HG03460 (cell line): ENCODE data around the gene SLC44A1.

Experiments
- ATAC-seq: cut with Tn5 transposase; IDR thresholded peaks from one replicate; pipeline ENCODE4 v1.9.1; 2021; ENCODE audit not compliant: unreplicated experiment

Gene SLC44A1

GRCh38 chr9:105297442-105298075, 53.1 kb downstream of the SLC44A1 start:
- no peak for ATAC-seq

- no peak for ATAC-seq
Observed at GRCh38 chr9:105299190-105299854, 54.9 kb downstream of the SLC44A1 start.

- ATAC-seq = no peak
Observed at GRCh38 chr9:105302728-105303127, 58.3 kb downstream of the SLC44A1 start.

GRCh38 chr9:105305856-105306255, 61.4 kb downstream of the SLC44A1 start:
- ATAC-seq = no peak

GRCh38 chr9:105306351-105307140, 62.1 kb downstream of the SLC44A1 start:
- no peak for ATAC-seq

- no peak for ATAC-seq
Observed at GRCh38 chr9:105307591-105308130, 63.2 kb downstream of the SLC44A1 start.

- ATAC-seq = no peak
Observed at GRCh38 chr9:105308461-105309341, 64.2 kb downstream of the SLC44A1 start.

GRCh38 chr9:105309531-105309931, 65.1 kb downstream of the SLC44A1 start:
- no peak for ATAC-seq

- no peak for ATAC-seq
Observed at GRCh38 chr9:105311306-105311705, 66.9 kb downstream of the SLC44A1 start.

GRCh38 chr9:105313238-105313637, 68.8 kb downstream of the SLC44A1 start:
- no peak for ATAC-seq

- no peak for ATAC-seq
Observed at GRCh38 chr9:105316703-105317102, 72.3 kb downstream of the SLC44A1 start.

- ATAC-seq = no peak
Observed at GRCh38 chr9:105318729-105319191, 74.3 kb downstream of the SLC44A1 start.

GRCh38 chr9:105319202-105319813, 74.9 kb downstream of the SLC44A1 start:
- no peak for ATAC-seq

- ATAC-seq = peak; percentile 66
Observed at GRCh38 chr9:105320568-105320967, 76.1 kb downstream of the SLC44A1 start.

- ATAC-seq = no peak
Observed at GRCh38 chr9:105328296-105328695, 83.8 kb downstream of the SLC44A1 start.

- no peak for ATAC-seq
Observed at GRCh38 chr9:105328872-105329718, 84.6 kb downstream of the SLC44A1 start.

GRCh38 chr9:105329719-105330062, 85.2 kb downstream of the SLC44A1 start:
- no peak for ATAC-seq

- ATAC-seq = no peak
Observed at GRCh38 chr9:105330201-105330600, 85.8 kb downstream of the SLC44A1 start.

- peak; percentile 58 for ATAC-seq
Observed at GRCh38 chr9:105330755-105331154, 86.3 kb downstream of the SLC44A1 start.
